PFSK-1 (cell line): ENCODE measurements around the gene NHLRC4.

ENCODE experiments used
- FOXP2 ChIP-seq: optimal IDR thresholded peaks from 2 replicates; pipeline ENCODE3; 2011; ENCODE audit warnings: borderline replicate concordance, control low read depth, inconsistent platforms; ENCODE audit not compliant: insufficient read depth; ENCODE audit errors: extremely low read length, extremely low read depth
- POLR2AphosphoS5 ChIP-seq: IDR thresholded peaks from 2 replicates; pipeline ENCODE4 v1.6.1; 2012; ENCODE audit warnings: low read depth, mild to moderate bottlenecking, control low read depth, low read length, moderate library complexity
- SIN3A ChIP-seq: IDR thresholded peaks from 2 replicates; pipeline ENCODE4 v1.6.1; 2012; ENCODE audit warnings: mild to moderate bottlenecking, low read length, moderate library complexity, borderline replicate concordance; ENCODE audit not compliant: insufficient read depth
- TAF1 ChIP-seq: IDR thresholded peaks from 2 replicates; pipeline ENCODE4 v1.6.1; 2012; ENCODE audit warnings: low read length, control low read depth, borderline replicate concordance; ENCODE audit not compliant: insufficient read depth
- TF ChIP-seq, protein P1 (sequence below), 2 experiments: IDR thresholded peaks; 2 replicates each; pipeline versions ENCODE4 v1.6.1 to v1.8.0; 2011 to 2012; ENCODE audit warnings: low read depth in 2 of 2, low read length in 2 of 2, control low read depth in 1 of 2, inconsistent platforms in 1 of 2, mild to moderate bottlenecking in 1 of 2, moderate library complexity in 1 of 2; ENCODE audit not compliant: insufficient read depth in 1 of 2

The NHLRC4 gene

DNA sequence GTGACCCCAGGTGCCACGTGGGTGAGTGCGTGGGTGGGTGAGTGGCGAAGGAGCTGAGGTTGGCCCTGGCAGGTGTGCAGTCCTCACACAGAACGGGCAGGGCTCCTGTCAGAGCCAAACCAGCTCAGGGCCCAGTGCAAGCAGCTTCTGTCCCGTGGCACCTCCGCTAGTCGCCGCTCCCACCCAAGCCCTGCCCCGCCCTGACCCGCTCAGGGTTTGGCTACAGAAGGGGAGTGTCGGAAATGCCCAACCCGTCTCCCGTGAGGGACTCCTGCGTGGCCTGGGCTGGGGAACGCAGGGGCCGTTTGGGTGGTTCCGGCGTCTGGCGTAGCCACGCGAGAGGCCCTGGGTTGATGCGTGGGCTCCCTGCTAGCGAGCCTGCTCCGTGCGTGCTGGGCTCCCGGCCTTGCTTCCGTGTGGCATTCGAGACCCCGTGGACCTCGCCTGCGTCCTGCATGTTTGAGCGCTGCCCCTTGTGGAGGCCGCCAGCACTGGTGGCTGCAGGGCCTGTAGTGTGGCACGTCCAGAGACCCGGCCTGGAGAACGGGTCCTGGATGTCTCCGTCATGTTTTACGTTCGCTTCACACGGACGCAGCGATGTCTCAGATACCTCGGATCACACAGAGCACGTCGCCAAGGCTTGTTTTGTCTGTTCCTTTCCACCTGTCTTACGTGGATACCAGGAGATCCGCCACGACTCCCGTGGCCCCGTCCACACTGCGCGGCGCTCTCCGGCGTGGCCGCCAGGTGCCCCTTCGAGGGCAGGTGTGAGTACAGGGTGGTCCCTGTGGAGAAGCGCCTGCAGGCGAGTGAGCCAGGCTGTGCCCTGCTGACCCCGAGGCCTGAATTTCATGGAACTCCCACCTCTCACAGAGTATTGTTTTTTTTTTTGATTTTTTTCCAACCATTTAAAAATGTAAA lies 29.1 kb upstream of the NHLRC4 start:
- no peak for TF ChIP-seq TAF1
- no peak for TF ChIP-seq FOXP2
- TF ChIP-seq POLR2AphosphoS5, result no peak
- TF ChIP-seq SIN3A, result no peak
- TF ChIP-seq, protein P1, sequence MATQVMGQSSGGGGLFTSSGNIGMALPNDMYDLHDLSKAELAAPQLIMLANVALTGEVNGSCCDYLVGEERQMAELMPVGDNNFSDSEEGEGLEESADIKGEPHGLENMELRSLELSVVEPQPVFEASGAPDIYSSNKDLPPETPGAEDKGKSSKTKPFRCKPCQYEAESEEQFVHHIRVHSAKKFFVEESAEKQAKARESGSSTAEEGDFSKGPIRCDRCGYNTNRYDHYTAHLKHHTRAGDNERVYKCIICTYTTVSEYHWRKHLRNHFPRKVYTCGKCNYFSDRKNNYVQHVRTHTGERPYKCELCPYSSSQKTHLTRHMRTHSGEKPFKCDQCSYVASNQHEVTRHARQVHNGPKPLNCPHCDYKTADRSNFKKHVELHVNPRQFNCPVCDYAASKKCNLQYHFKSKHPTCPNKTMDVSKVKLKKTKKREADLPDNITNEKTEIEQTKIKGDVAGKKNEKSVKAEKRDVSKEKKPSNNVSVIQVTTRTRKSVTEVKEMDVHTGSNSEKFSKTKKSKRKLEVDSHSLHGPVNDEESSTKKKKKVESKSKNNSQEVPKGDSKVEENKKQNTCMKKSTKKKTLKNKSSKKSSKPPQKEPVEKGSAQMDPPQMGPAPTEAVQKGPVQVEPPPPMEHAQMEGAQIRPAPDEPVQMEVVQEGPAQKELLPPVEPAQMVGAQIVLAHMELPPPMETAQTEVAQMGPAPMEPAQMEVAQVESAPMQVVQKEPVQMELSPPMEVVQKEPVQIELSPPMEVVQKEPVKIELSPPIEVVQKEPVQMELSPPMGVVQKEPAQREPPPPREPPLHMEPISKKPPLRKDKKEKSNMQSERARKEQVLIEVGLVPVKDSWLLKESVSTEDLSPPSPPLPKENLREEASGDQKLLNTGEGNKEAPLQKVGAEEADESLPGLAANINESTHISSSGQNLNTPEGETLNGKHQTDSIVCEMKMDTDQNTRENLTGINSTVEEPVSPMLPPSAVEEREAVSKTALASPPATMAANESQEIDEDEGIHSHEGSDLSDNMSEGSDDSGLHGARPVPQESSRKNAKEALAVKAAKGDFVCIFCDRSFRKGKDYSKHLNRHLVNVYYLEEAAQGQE (IDR thresholded peaks at IDR 0.05; ENCODE audit: insufficient read depth in 1 of 2, low read depth in 2 of 2, low read length in 2 of 2), result no peak

GRCh38 chr16:539901-540530 lies 26.8 kb upstream of the NHLRC4 start:
- TF ChIP-seq FOXP2 (peak; percentile 58), POLR2AphosphoS5 (no peak)
- TF ChIP-seq, protein P1 (IDR thresholded peaks at IDR 0.05; ENCODE audit: insufficient read depth in 1 of 2, low read depth in 2 of 2, low read length in 2 of 2), result no peak

DNA sequence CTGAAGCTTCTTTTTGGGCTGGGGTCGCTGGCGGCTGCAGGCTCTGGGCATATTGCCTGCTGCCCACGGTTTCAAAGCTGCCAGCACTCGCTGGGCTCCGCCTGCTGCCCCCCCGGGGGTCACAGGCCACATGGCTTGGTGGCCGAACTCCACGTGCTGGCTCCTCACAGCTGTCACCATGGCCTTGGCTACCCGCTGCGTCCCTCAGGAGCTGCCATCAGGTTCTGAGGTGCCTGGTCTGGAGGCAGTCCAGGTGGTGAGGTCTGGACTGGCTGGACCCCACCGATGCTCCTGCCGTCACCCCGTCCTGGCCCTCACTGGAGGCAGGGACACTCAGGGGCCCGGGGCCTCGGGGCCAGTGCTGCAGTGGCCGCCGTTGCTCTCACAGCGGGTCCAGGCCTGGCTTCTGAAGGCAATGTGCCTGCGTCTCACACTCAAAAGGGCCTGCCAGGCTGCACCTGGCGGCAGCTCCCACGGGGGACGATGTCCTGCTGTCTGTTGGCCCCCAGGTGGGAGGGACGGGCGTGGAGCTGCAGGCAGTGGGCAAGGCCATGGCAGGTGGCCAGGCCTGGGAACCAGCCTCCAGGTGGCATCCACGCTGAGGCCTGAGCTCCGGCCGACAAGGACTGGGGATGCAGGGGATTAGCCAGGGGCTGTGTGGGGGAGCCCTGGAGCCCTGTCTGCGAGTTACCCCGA lies 26.0 kb upstream of the NHLRC4 start:
- TF ChIP-seq FOXP2 (no peak), TAF1 (no peak), POLR2AphosphoS5 (no peak), SIN3A (no peak)
- TF ChIP-seq, protein P1 (IDR thresholded peaks at IDR 0.05; ENCODE audit: insufficient read depth in 1 of 2, low read depth in 2 of 2, low read length in 2 of 2), result no peak

GRCh38 chr16:543301-544164 lies 23.3 kb upstream of the NHLRC4 start:
- TF ChIP-seq FOXP2, result no peak
- TF ChIP-seq, protein P1 (IDR thresholded peaks at IDR 0.05; ENCODE audit: insufficient read depth in 1 of 2, low read depth in 2 of 2, low read length in 2 of 2), result no peak
- no peak for TF ChIP-seq POLR2AphosphoS5
- TF ChIP-seq TAF1, result no peak
- TF ChIP-seq SIN3A, result no peak
